Kidney glomerular epithelial cell (primary cell): ENCODE data around the gene WNK2.
"Not testable (repeated sequence)": the region's sequence is repeated elsewhere in the genome, so short reads cannot be mapped to it uniquely, and the experiment has no call there.

ENCODE experiments used
- DNase-seq: peaks from one replicate; lab custom pipeline; 2025; lab: John Stamatoyannopoulos, UW

Gene WNK2

GRCh38 chr9:93308158-93308602, 124.2 kb downstream of the WNK2 start:
- no peak for DNase-seq

- DNase-seq: no peak
Measured at GRCh38 chr9:93308676-93309075, 124.7 kb downstream of the WNK2 start.

GRCh38 chr9:93309889-93310425, 126.0 kb downstream of the WNK2 start:
- DNase-seq: no peak

- DNase-seq: no peak
Measured at GRCh38 chr9:93315118-93315517, 131.2 kb downstream of the WNK2 start.

GRCh38 chr9:93315960-93316359, 132.0 kb downstream of the WNK2 start:
- DNase-seq: no peak

- no peak for DNase-seq
Measured at GRCh38 chr9:93316726-93317494, 133.0 kb downstream of the WNK2 start.

- no peak for DNase-seq
Measured at GRCh38 chr9:93317495-93318094, 133.7 kb downstream of the WNK2 start.

GRCh38 chr9:93318480-93318879, 134.5 kb downstream of the WNK2 start:
- no peak for DNase-seq

- no peak for DNase-seq
Measured at GRCh38 chr9:93319301-93319991, 135.5 kb downstream of the WNK2 start.

- DNase-seq: no peak
Measured at GRCh38 chr9:93319992-93320500, 136.1 kb downstream of the WNK2 start.

- no peak for DNase-seq
Measured at GRCh38 chr9:93320591-93321219, 136.8 kb downstream of the WNK2 start.

- DNase-seq: no peak
Measured at GRCh38 chr9:93321220-93321610, 137.3 kb downstream of the WNK2 start.

- not testable (repeated sequence) for DNase-seq
Measured at GRCh38 chr9:93323446-93323954, 139.6 kb downstream of the WNK2 start.

- DNase-seq: no peak
Measured at GRCh38 chr9:93324191-93324834, 140.4 kb downstream of the WNK2 start.

GRCh38 chr9:93325307-93326035, 141.5 kb downstream of the WNK2 start:
- no peak for DNase-seq

GRCh38 chr9:93326056-93326455, 142.1 kb downstream of the WNK2 start:
- no peak for DNase-seq

- DNase-seq: no peak
Measured at GRCh38 chr9:93326654-93327053, 142.7 kb downstream of the WNK2 start.

- DNase-seq: no peak
Measured at GRCh38 chr9:93329629-93330280, 145.8 kb downstream of the WNK2 start.

GRCh38 chr9:93332317-93332716, 148.4 kb downstream of the WNK2 start:
- DNase-seq: no peak

- DNase-seq: no peak
Measured at GRCh38 chr9:93336720-93337119, 152.8 kb downstream of the WNK2 start.
